GM21528 (cell line): ENCODE results near the gene IQCK.

Source experiments
- ATAC-seq: cut with Tn5 transposase; IDR thresholded peaks from one replicate; pipeline ENCODE4 v1.9.1; 2021; ENCODE audit warnings: mild to moderate bottlenecking, moderate library complexity; ENCODE audit not compliant: unreplicated experiment, low FRiP score

IQCK gene

DNA sequence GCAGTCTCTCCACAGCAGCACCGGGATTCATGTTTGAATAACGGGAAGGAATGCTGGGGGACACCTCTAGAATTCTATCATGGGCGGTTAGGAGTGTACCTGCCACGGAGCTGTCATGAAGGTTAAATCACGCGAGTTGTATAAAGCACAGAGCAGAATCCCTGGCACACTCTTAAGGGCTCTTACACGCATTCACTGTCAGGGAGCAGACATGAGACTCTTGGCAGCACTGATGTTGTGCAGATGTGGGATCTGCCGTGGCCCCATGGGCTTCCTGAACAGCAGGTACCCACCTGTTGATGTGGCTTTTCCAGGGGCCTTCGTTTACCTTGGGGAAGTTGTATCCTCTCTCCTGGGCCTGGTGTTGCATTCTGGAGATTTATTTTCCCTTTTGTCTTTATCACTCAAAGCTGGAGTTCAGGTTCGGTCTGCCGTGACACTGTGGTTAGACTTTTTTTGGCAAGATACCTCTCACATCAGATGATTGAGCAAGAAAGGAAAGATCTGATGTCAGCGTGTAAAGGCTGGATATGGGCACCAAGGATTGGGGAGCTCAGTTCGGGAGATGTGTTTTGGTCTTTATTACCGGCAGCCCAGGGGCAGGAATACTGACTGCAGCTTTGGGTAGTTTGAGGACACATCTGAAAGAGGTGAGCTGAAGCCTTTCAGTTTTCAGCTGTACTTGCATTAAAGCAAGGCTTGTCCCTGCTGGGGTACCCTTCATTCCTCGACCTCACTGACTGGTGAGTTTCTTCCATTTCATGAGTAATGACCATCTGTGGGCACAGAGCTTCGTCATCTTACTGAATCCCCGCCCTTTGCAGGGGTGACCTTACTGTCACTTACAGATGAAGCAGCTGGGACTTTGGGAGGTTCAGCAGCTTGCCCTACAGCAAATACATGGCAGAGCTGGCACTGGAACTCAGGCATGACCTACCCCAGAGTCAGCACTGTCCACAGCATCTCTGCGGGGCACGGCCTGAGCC is 19.3 kb upstream of the IQCK start:
- ATAC-seq: no peak

DNA sequence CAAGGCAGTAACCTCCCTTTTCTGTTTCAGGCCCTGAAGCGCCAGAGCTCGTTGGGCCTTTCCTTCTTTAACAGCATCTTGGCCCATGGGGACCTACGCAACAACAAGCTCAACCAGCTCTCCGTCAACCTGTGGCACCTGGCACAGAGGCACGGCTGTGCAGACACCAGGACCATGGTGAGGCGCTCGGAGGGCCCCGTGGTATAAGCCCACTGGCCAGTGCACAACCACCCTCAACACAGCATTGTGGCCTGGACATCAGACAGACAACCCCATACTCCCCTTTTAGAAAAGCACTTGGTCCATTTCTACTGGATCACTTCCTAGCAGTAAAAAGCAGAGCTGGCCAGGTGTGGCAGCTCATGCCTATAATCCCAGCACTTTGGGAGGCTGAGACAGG is 18.6 kb upstream of the IQCK start:
- no peak for ATAC-seq

DNA sequence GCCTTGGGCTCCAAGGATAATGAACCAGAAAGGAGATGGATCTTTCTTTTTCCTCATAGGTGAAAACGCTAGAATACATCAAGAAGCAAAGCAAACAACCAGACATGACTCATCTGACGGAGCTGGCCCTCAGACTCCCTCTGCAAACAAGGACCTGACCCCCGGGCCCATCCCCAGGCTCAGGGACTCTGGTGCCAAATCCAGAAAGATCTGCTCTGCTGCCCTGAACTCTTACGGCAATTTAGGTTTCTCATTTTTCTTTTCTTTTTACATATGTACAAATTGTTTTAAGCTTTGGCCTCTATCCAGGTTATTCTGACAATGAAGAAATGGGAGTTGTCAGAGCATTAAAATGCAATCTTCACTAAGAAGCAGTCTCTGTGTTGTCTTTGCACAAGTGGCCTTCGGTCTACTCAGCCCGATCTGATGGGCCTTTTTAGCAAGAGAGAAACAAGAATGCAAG is 17.7 kb upstream of the IQCK start:
- no peak for ATAC-seq

DNA sequence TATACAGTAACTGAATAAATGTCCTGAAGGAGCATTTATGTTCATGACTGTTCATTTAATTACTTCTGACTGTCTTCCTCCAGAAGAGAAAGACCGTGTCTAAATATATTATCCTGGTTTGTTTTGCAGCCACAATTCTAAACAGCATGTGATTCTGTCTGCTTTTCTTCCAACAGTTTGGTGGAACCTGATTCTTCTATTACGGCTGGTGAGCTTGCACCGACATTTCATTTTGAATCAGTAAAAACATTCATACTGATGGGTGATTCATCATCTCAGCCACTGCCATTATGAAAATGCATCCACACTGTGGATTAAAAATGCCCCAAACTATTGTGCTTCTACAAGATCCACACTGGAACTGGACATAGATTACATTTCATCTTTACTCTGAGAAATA is 17.0 kb upstream of the IQCK start:
- no peak for ATAC-seq

DNA sequence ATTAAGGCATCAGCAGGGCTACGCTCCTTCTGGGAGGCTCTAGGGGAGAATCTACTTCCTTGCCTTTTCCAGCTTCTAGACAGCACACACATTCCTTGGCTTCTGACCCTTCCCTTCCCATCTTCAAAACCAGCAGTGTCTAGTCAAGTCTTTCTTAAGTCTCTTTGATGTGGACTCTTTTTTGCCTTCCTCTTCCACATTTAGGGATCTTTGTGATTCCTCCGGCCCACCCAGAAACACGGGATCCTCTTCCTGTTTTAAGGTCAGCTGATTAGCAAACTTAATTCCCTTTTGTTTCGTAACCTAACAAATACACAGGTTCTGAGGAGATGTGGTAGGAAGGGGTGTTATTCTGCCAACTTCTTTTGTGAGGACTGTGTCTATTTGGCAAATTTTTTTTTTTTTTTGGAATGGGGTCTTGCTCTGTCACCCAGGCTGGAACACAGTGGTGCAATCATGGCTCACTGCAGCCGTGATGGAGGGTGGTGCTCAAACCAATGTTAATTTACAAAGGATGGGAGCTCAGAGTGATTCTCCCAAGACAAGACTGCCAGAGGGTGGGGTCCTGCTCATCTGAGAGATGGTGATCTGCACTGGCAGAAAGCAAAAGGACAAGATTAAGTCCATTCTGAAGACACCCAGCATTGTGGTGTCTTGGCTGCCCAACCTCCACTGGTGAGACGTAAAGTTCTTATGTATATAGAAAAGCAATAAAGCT is 14.7 kb upstream of the IQCK start:
- ATAC-seq: no peak

DNA sequence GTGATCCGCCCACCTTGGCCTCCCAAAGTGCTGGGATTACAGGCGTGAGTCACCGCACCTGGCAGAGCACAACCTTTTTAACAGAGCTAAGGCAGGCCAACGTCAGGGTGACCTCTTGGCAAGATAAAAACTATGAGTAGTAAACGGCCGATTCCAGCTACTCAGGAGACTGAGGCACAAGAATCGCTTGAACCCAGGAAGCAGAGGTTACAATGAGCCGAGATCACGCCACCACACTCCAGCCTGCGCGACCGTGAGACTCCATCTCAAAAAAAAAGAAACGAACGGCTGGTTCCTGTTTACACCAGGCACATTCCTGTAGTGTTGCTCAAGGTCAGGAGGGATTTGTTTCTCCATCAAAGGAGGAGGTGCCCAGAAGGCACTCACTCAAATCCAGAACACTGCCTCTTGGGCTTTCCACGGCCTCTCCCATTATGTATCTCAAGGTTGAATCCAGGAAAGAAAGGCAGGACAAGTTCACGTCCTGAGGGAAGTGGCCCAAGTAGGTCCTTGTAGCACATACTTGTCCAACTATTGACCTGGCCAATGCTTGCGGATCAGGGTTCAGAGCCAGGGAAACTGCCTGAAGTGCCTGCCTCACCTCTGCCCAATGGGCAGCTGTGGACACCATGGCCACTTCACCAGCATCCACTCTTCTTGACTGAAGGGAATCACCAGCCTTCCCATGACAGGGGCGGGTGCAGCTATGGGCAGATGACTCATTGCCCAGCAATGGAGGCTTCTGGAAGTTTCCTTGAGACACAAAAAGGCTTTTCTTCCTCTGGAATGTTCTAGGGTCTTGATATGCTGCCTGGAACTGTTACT is 13.5 kb upstream of the IQCK start:
- ATAC-seq: no peak

DNA sequence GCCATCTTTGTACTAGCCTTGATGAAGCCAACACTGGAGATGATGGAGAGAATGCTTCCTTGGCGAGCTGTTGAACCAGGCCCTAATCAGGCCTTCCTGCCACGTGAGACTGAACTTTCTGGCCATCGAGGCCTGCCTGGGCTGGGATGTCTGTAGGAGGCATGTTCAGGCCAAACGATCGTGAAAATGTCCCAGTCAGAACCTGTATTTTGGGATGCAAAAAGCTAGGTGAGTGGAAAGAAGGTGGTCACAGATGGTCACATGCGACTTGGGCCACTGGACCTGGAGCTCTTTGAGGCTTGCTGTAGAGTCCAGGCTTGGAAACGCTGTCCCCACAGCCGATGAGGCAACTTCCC is 12.9 kb upstream of the IQCK start:
- no peak for ATAC-seq

DNA sequence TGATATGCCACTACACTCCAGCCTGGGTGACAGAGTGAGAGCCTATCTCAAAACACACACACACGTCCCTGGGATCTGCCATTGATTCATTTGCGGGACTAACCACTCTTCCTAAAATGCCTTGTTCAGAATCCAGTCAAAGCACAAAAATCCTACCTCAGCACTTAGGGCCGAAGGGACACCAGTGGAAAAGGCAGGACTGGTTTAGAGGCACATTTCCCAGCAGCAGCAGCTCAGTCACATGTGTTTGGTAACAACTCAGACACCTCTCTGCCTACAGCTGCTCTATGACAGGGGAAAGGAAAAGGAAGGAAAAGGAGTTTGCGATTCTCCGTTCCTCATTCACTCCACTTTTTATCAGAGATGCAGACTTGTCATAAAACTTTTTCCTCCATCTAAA is 12.2 kb upstream of the IQCK start:
- no peak for ATAC-seq

DNA sequence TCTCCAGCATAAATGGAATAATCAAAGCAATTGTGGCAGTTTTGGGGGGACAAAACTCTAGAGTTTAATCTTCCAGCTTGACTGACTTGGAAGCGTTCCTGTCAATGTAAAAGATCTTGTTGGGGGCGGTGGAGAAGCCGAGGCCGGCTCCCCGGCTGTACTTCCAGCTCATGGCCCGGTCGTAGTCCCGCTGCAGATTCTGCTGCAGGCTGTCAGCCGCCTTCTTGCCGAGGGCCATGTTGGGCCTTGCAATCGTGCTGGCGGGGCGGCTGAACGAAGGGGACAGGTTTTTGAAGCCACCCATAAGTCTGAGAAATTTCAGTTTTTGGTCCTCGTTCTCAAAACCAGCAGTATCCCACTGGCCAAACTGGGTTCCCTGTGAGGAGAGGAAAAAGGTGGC is 11.2 kb upstream of the IQCK start:
- no peak for ATAC-seq

DNA sequence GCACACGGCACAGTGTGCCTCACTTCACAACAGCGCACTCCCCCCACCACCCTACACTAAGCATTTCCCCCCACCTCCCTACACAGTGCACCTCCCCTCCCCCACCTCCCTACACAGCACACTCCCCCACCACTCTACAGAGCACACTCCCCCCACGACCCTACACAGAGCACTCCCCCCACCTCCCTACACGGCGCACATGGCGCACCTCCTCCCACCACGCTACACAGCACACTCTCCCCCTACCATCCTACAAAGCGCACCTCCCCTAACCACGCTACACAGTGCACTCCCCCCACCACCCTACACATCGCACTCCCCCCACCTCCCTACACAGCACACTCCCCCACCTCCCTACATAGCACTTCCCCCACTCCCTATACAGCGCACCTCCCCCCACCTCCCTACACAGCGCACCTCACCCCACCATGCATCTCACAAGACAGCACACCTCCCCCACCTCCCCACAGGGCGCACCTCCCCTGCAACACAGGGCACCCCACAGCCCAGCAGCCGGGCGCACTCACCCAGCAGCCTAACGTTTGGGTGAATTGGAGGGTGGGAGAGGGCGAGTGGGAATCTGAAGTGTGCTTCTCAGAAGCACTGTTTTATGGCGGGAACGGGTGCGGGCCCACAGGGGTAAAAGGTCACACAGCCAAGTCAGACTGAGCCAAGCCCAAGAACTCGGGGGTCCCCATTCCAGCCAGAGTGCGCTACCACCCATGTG is 10.3 kb upstream of the IQCK start:
- ATAC-seq: no peak

DNA sequence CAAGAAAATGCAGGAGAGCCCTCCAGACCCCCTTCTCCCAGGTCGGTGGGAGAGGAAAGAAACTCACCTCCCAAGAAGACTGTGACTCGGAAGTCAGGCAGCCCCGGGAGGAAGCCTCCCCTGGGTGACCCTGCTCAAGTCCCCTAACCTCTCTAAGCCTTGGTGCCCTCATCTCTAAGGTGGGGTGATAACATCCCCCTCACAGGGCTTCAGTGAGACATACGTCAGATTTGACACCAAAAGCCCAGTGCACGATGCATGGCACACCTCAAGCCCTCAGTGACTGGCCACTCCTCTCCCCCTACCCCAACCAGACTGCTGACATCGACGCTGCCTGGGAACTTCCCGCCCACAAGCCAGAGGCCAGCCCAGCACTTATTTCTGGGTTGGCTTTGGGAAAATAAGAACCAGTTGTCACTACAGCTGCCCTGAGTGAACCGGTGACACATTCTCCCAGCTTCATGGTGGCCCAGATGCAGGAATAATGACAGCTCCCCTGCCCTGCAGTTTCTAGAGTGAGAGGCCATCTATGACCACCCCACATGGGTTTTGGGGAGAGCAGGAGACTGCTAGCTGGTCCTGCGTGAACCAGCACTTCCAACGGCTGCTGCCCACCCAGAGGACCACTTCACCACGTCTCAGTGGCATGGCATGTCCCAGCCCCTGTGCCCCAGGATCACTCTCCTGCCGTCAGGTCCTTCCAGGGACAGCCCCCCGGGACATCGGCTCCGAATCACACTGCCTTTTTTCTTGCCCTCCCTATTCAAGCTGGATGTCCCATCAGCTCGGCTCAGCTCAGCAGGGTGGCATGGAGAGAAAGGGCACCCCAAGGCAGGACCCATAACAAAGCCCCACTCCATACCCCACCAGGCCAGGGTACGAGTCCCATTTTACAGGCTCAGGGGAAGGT is 9.5 kb upstream of the IQCK start:
- no peak for ATAC-seq

DNA sequence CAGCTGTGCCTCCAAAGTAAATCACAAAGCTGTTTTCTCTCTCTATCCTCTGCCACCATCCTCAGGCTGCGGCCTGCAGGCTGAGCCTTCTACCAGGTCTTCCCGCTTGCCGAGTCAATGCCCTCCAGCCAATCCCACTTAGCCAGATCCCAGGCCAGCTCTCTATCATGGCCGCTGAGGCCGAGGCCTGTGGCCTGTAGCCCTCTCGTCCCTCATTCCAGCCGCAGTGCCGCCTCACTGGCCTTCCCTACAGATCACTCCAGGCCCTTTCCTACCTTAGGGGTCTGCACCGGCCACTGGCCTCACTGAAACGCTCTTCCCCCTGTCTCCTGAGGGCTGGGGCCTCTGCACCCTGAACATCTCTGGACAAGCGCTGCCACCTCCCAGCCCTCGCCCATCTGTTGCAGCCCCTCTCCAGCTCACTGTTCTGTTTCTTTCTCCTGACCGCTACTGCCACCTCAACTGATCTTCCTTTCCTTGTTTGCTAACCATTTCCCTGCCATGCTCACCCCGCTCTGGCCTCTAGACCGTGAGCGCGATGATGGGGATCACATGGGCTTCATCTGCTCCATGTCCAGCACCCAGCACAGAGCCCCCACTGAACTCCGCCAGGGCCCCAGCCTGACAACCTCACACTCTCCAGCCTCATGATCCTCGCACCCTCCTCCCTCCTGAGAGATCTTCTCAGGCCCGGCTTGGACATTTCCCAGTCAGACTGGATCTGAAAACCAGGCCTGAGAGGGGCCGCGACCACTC is 8.5 kb upstream of the IQCK start:
- ATAC-seq: no peak

DNA sequence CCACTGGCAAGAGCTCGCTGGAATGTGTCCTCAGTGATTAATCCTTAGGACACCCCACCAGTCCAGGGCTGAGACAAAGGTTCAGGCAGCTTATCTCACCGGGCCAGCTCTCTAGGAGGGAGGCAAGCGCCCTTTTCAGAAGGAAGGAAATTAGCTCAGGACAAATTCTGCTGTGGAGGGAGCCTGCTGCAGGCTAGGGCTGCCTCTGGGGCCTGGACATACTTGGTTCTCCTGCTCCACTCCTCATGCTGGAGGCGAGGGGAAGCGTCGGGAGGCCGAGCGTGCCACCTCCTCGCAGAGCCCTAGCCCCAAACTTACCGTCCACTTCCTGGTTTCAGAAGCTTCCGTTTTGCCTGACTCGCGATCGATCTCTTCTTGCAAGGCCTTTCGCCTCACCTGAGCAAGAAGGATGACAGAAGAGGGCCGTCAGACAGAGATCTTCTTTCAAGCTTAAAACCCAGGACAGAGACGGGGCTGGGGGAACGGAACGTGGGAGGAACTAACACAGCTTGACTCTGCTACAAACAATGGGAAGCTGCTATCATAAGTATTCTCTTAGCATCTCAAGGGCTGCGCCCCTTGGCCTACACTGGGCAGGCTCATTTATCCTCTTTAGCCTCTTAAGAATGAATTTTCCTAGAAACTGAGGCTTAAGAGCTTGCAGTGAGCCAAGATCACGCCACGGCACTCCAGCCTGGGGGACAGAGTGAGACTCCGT is 7.7 kb upstream of the IQCK start:
- ATAC-seq: no peak

DNA sequence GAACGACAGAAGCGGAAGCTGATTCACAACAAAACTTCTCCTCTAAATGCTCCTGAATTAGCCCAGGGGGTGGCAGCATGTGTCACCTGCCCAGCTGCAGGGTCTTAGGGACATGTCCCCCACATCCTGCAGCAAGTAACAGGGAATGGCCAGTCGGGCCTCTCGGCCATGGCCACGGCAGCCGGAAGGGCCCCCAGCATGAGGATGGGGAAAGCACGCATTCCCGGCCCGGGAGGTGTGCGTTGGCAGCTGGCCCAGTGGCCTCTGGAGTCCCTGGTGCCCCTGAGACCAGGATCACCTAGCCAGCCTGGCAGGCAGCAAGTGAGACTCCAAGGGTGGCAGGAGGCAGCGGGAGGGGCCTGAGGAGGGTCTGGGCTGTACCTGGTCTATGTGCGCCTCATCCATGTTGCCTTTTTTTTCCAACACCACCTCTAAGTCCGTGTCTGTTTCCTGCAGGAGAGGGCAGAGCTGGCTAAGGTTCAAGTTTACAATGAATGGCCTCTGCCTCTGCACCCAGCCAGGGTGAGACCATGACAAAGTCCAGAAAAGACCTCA is 7.0 kb upstream of the IQCK start:
- ATAC-seq: no peak

DNA sequence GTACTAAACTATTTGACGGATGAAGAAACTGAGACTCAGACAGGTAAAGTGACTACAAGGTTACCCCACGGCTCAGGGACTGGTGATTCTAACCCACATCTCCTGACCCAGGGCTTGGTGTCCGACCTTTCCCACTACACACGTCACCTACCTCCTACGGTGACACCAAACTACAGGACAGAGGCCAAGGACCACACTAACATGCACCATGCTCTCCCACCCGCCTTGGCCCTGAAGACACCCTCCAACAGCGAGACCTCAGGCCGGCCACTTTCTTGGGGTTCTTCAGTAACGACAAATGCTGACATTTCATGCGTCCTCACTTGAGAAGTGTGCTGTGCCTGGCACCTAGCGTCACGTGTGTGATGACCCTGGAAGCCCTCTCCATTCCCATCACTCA is 6.4 kb upstream of the IQCK start:
- ATAC-seq: no peak

DNA sequence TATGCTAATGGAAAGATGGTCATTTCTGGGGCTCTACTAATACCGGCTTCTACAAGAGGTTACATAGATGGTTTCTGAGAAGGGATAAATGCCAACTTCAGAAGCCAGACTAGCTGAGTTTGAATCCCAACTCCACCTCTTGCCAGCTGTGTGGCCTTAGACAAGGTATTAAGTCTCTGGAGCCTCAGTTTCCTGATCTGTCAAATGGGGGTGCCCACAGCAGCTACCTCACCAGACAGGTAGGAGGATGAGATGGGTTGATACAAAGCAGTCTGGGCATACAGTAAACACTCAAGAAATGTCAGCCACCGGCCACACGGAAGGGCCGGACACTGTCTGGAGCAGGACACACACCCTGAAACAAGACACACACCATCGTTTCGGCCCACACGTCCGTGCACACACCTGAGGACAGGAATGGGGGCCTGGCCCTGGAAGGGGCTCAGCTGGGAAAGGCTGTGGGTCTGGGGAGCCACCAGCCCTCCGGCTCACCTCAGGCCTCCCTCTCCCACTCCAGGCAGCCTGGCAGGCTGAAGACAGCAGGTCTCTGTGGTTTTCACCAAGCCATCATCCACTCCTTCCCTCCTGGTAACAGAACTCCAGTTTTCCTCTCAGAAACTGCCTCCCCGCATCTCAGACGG is 5.5 kb upstream of the IQCK start:
- ATAC-seq: no peak

DNA sequence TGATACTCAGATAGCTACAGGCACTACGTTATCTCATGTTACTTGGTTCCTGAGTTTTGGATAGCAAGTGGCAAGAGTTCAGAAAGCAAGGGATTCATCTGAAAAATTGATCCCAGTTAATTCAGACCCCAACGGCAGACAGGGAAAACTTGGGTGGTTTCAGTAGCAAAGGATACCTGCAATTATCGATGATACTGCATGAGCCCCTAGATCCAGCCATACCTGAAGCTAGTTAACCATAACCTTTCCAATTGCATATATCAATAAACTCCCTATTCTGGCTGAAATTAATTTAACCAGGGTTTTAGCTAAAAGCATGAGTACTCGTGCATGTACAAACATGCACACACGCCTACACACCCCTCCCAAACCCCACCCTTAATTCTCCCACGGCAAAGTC is 4.4 kb upstream of the IQCK start:
- ATAC-seq: no peak
